HG02678 (cell line): Measurements from ENCODE around the gene DCDC2.
"Not testable (repeated sequence)": the region's sequence is repeated elsewhere in the genome, so short reads cannot be mapped to it uniquely, and the experiment has no call there.

Source experiments
- ATAC-seq: cut with Tn5 transposase; IDR thresholded peaks from one replicate; pipeline ENCODE4 v1.9.1; 2021; ENCODE audit warnings: mild to moderate bottlenecking, moderate library complexity; ENCODE audit not compliant: unreplicated experiment

DCDC2 gene

GRCh38 chr6:24272553-24272952 lies 85.3 kb downstream of the DCDC2 start:
- no peak for ATAC-seq

- ATAC-seq: no peak
These were observed 85.7 kb downstream of the DCDC2 start for GRCh38 chr6:24272148-24272547.

DNA sequence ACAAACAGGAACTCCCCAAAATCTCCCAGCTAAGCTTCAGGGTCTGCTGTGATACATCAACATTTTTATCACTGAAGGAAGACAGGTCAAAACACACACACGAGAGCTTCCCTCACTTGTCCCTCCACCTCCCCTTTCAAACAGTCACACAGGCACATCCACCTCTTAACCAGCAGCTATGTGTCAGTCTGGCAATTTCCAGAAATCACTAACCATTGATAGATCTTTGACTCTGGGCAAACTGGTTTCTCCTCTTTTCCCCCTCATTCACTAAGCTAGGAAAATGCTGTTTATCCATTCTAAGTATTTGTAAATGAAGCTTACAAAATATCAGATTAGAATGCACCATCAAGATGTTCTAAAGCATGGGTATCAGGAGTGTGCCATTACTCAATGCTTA lies 87.8 kb downstream of the DCDC2 start:
- no peak for ATAC-seq

DNA sequence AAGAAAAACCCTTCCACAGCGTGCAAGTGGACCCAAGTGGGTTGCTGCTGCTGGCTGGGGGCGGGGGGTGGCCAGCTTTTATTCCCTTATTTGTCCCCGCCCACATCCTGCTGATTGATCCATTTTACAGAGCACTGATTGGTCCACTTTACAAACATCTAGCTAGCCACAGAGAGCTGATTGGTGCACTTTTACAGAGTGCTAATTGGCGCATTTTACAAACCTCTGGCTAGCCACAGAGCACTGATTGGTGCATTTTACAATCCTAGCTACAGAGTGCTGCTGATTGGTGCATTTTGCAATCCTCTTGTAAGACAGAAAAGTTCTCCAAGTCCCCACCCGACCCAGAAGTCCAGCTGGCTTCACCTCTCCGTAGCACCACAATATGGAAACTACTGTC lies 99.6 kb downstream of the DCDC2 start:
- ATAC-seq: not testable (repeated sequence)

GRCh38 chr6:24257282-24257681 lies 100.6 kb downstream of the DCDC2 start:
- ATAC-seq: no peak

DNA sequence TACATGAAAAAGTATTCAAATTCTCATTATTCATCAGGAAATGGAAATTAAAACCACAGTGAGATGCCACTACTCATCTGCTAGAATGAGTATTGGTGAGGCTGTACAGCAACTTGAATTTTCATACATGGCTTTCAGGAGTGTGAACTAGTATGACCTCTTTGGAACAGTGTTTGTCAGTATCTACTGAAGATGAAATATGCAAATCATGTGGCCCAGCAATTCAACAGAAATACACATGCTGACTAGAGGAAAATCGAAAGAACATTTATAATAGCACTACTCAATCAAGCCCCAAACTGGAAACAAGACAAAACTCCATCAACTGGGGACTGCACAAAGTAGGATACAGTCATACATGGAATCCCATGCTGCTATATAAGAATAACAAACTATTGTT lies 102.2 kb downstream of the DCDC2 start:
- ATAC-seq: peak; percentile 95

DNA sequence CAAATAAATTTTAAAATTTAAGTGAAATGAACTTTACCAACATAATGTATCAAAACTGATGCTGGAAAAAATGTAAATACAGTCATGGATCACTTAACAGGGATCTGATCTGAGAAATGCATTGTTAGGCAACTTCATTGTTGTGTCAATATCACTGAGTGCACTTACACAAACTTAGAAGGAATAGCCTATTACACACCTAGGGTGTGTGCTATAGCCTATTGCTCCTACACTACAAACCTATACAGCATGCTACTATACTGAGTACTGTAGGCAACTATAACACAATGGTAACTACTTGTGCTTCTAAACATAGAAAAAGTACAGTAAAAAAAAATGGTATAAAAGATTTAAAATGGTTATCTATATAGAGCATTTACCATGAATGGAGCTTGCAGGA lies 104.5 kb downstream of the DCDC2 start:
- ATAC-seq: no peak

DNA sequence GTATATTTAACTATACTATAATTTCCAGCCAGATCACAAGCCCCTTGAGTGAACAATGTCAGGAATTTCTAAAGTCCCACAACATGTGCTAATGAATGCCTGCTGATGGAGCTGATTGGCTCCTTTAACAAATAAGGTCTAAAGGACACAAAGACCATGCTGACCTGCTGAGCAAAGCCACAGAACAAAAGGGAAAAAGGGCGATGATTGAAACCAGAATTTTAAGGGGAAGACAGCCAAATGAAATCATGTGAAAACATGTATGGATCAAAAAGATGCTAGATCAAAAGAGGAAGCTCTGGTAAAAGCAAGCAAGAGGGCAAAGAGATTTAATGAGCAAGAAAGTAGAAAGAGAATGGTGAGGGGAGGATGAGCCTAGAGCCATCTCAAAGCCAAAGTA lies 105.6 kb downstream of the DCDC2 start:
- no peak for ATAC-seq

- no peak for ATAC-seq
These were observed 106.5 kb downstream of the DCDC2 start for GRCh38 chr6:24251339-24251738.

DNA sequence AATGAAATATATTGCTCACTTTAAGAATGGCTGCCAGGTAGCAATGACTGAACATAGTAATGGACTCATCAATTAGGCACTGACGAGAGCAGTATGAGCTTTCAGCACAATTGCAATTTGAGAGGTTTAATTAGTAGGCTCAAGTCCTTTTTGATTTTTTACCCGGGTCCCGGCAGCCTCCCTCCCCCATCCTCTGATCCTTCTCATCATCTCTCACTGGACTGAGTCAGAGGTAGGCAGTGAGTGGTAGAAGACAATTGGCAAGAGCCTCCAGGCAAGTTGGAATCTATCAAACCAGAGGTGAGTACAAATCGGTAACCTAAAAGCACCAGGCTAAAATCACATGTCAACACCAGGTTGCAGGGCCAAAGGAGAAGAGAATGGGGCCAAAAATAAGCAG lies 107.9 kb downstream of the DCDC2 start:
- no peak for ATAC-seq

GRCh38 chr6:24245275-24245674 lies 112.6 kb downstream of the DCDC2 start:
- no peak for ATAC-seq

- no peak for ATAC-seq
These were observed 114.9 kb downstream of the DCDC2 start for GRCh38 chr6:24242924-24243323.

DNA sequence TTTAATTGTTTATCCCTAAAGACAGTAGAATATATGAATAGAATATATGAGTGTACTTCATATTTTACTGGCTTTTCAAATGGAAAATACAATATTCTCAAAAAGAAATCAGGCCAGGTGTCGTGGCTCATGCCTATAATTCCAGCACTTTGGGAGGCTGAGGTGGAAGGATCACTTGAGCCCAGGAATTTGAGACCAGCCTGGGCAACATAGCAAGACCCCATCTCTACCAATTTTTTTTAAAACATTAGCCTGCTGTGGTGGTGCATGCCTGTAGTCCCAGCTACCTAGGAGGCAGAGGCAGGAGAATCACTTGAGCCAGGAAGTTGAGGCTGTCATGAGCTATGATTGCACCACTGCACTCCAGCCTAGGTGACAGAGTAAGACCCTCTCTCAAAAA lies 116.1 kb downstream of the DCDC2 start:
- not testable (repeated sequence) for ATAC-seq

- ATAC-seq: no peak
These were observed 116.9 kb downstream of the DCDC2 start for GRCh38 chr6:24240943-24241342.

DNA sequence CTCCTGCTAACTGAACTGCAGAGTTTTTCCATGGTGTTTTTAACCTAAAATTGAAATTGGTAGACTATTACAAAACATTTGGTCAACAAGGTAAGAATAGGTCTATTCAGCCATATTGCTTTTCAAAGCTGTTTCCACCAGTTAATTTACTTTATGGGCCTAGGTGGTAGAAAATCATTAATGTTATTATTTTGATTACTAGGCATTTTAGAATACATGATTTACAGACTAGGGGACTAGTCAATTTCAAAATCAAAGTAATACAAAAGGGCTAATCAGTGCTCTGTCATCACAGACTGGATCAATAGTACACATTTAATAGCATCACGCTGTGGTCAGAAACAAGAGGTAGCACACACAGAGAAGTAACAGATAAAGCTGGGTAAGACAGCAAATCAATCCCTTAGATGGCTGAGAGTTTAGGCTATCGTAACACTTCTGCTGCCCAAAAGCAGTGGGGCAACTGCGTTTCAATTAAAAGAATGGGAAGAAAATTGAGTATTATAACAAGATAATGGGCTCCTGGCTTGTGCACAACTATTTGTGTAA lies 117.4 kb downstream of the DCDC2 start:
- ATAC-seq: no peak

DNA sequence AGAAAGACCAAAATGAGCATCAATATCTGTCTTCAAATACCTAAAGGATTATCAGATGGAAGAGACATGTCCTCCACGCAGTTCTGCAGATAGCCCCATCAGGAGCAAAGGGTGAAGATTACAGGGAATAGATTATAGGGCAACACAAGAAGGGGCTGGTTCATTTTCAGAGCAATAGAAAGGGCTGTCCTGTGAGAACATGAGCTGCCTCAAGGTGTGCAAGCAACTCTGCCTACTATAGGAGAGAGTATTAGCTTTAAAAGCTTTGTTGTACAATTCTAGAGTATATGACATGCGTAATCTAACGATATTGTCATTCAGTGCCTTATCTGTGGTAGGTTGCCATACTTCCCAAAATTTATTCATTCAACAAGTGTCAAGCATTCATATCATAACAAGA lies 119.2 kb downstream of the DCDC2 start:
- ATAC-seq: no peak

- not testable (repeated sequence) for ATAC-seq
These were observed 121.1 kb downstream of the DCDC2 start for GRCh38 chr6:24236779-24237178.

GRCh38 chr6:24233813-24234442 lies 123.9 kb downstream of the DCDC2 start:
- no peak for ATAC-seq

- ATAC-seq: no peak
These were observed 126.4 kb downstream of the DCDC2 start for GRCh38 chr6:24231438-24231977.

- ATAC-seq: no peak
These were observed 128.0 kb downstream of the DCDC2 start for GRCh38 chr6:24229696-24230405.

GRCh38 chr6:24228681-24229255 lies 129.1 kb downstream of the DCDC2 start:
- ATAC-seq: peak; percentile 57

- ATAC-seq: no peak
These were observed 129.7 kb downstream of the DCDC2 start for GRCh38 chr6:24228123-24228522.
